Liver (tissue), 9 donors: Measurements from ENCODE around the gene MRPL18. TPM values are rescaled to one million over a fixed set of nuclear protein-coding genes. Genes with fewer than 3 reads are reported as not detected.

Experiments
- DNase-seq: peaks from one replicate; pipeline ENCODE4 v3.0.0-alpha.2; 2017; ENCODE audit warnings: low spot score
- H3K27ac ChIP-seq, 2 donors: one replicate each; pipeline ENCODE4 v1.7.0; 2013; ENCODE audit warnings: inconsistent platforms in 2 of 2, low read length in 2 of 2, control low read depth in 1 of 2, low read depth in 1 of 2, mild to moderate bottlenecking in 1 of 2
- H3K27me3 ChIP-seq, 4 donors: one replicate each; pipeline versions ENCODE4 v1.6.1 to v1.7.0; 2013; ENCODE audit warnings: low read length in 3 of 4, inconsistent platforms in 1 of 4, mild to moderate bottlenecking in 1 of 4, moderate library complexity in 1 of 4; ENCODE audit not compliant: control insufficient read depth in 4 of 4, insufficient read depth in 4 of 4
- H3K36me3 ChIP-seq, 4 donors: one replicate each; pipeline versions ENCODE4 v1.6.1 to v1.7.0; 2013; ENCODE audit warnings: low read length in 3 of 4, mild to moderate bottlenecking in 3 of 4, low read depth in 1 of 4, moderate library complexity in 1 of 4; ENCODE audit not compliant: control insufficient read depth in 4 of 4, insufficient read depth in 3 of 4
- H3K4me1 ChIP-seq, 4 donors: one replicate each; pipeline versions ENCODE4 v1.6.1 to v1.7.0; 2013; ENCODE audit warnings: low read length in 3 of 4, mild to moderate bottlenecking in 3 of 4, moderate library complexity in 1 of 4; ENCODE audit not compliant: control insufficient read depth in 4 of 4, insufficient read depth in 4 of 4
- H3K4me3 ChIP-seq, 3 donors: one replicate each; pipeline versions ENCODE4 v1.6.1 to v1.7.0; 2013; ENCODE audit warnings: low read length in 3 of 3, control low read depth in 1 of 3, low read depth in 1 of 3, mild to moderate bottlenecking in 1 of 3
- H3K9ac ChIP-seq, 2 donors: one replicate each; pipeline ENCODE4 v1.7.0; 2013; ENCODE audit warnings: low read length in 2 of 2, mild to moderate bottlenecking in 2 of 2, moderate library complexity in 2 of 2, control low read depth in 1 of 2, low read depth in 1 of 2
- H3K9me3 ChIP-seq, 4 donors: one replicate each; pipeline versions ENCODE4 v1.6.1 to v1.7.0; 2013; ENCODE audit warnings: low read length in 3 of 4; ENCODE audit not compliant: control insufficient read depth in 4 of 4
- FOXA2 ChIP-seq: IDR thresholded peaks from 2 replicates; pipeline ENCODE4 v1.6.1; 2016; ENCODE audit warnings: antibody characterized with exemption
- GABPA ChIP-seq, 2 donors: IDR thresholded peaks in 1 of 2; conservative IDR thresholded peaks in 1 of 2; 2 replicates each; pipeline ENCODE4 v1.6.1; 2016; ENCODE audit warnings: antibody characterized with exemption in 2 of 2, mild to moderate bottlenecking in 1 of 2, moderate library complexity in 1 of 2
- HNF4G ChIP-seq: IDR thresholded peaks from 2 replicates; pipeline ENCODE4 v1.6.1; 2016; ENCODE audit warnings: antibody characterized with exemption
- JUND ChIP-seq, 2 donors: IDR thresholded peaks; 2 replicates each; pipeline ENCODE4 v1.6.1; 2016; ENCODE audit warnings: antibody characterized with exemption in 2 of 2
- NR2F2 ChIP-seq: IDR thresholded peaks from 2 replicates; pipeline ENCODE4 v1.6.1; 2016; ENCODE audit warnings: antibody characterized with exemption
- RAD21 ChIP-seq, 2 donors: IDR thresholded peaks; 2 replicates each; pipeline ENCODE4 v1.6.1; 2016; ENCODE audit warnings: antibody characterized with exemption in 2 of 2, mild to moderate bottlenecking in 2 of 2
- REST ChIP-seq: IDR thresholded peaks from 2 replicates; pipeline ENCODE4 v1.6.1; 2016; ENCODE audit warnings: antibody characterized with exemption, mild to moderate bottlenecking
- SP1 ChIP-seq: IDR thresholded peaks from 2 replicates; pipeline ENCODE4 v1.6.1; 2018; ENCODE audit warnings: antibody characterized with exemption, mild to moderate bottlenecking
- TAF1 ChIP-seq: conservative IDR thresholded peaks from 2 replicates; pipeline ENCODE4 v1.6.1; 2016; ENCODE audit warnings: antibody characterized with exemption, mild to moderate bottlenecking
- YY1 ChIP-seq: IDR thresholded peaks from 2 replicates; pipeline ENCODE4 v1.6.1; 2016; ENCODE audit warnings: antibody characterized with exemption, mild to moderate bottlenecking
- WGBS: extraction: QIAGEN DNeasy Blood & Tissue Kit; methylation state at CpG from one replicate; pipeline ENCODE4 v1.1.7; 2013; 5-methylcytosine and 5-hydroxymethylcytosine counted together
- polyA plus RNA-seq, 2 donors: library from polyadenylated mRNA; stranded (reverse) in 1 of 2; unstranded in 1 of 2; fragments of 200-250 nt in 1 of 2; fragments of >200 nt in 1 of 2; fragmentation: Nextera tagmentation in 1 of 2; extraction: Ambion mirVana in 1 of 2; gene quantifications; one replicate each; pipeline versions ENCODE4 v1.2.1 to v1.2.3, GENCODE V29; 2013 to 2015
- total RNA-seq, 2 donors: library from RNA; depleted of rRNA; stranded (reverse); fragments of >200 nt; gene quantifications; one replicate each; pipeline ENCODE4 v1.2.3, GENCODE V29; 2014
- TF ChIP-seq, protein P1 (sequence below): IDR thresholded peaks from 2 replicates; pipeline ENCODE4 v1.6.1; 2016; ENCODE audit warnings: antibody characterized with exemption
- TF ChIP-seq, protein P2 (sequence below): IDR thresholded peaks from 2 replicates; pipeline ENCODE4 v1.6.1; 2016; ENCODE audit warnings: antibody characterized with exemption
- TF ChIP-seq, protein P3 (sequence below): fragments of 150-350 bp; IDR thresholded peaks from 2 replicates; pipeline ENCODE4 v1.5.1; 2017; ENCODE audit warnings: improper control_type of control experiment, low read depth, low read length; ENCODE audit not compliant: missing input control
- donor health status: healthy.
- donor health status: healthy.
- donor health status: healthy.
- donor health status: healthy.
- donor health status: healthy.

MRPL18 gene
- total and polyA plus RNA-seq, 4 donors: 32.5 to 61.9 (median 41.9) TPM

DNA sequence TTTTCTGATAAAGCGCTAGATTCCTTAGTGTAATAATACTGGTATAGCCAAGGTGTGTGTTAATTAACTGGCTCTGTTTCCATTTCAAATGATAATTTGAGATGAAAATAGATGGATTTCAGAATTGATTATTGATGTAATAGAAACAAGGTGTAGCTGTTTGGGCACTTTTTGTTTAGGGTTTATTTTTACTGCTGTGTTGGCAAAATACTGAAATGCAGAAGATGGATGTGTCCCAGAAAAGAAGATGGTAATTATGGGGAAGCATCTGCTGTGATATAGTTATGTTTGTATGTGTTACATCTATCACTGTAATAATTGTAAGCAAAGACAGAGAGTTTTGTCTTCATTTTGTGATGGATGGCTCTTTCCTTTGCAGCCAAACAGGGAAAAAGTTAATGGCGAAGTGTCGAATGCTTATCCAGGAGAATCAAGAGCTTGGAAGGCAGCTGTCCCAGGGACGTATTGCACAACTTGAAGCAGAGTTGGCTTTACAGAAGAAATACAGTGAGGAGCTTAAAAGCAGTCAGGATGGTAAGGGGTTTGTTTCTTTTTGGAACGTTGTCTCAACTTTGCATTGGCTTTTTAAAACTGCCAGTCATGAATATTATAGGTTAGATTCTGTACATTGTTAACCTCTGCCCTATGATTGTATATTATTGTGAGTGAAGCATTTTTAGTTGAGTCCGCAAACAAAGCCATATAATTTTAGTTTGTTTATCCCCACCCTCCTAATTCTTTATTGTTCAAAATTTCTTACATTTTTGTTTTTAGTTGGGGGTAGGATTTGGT is 37.0 kb upstream of the MRPL18 start:
- H3K36me3 ChIP-seq: peaks cover 10 to 62% (median 47%) of the 10 kb centered on the region in 4 donors

More for the DNA sequence above, 37.0 kb upstream of the MRPL18 start:
- no peak for DNase-seq
- Histone ChIP-seq H3K9ac (no peak overlapping the region), H3K27me3 (no peaks in the 10 kb centered on the region), H3K9me3 (no peaks in the 10 kb centered on the region), H3K4me3 (no peak overlapping the region), H3K4me1 (peaks cover 0 to 1% (median 0%) of the 10 kb centered on the region in 4 donors), H3K27ac (no peak overlapping the region)
- no peak for TF ChIP-seq FOXA2
- TF ChIP-seq, protein P1, sequence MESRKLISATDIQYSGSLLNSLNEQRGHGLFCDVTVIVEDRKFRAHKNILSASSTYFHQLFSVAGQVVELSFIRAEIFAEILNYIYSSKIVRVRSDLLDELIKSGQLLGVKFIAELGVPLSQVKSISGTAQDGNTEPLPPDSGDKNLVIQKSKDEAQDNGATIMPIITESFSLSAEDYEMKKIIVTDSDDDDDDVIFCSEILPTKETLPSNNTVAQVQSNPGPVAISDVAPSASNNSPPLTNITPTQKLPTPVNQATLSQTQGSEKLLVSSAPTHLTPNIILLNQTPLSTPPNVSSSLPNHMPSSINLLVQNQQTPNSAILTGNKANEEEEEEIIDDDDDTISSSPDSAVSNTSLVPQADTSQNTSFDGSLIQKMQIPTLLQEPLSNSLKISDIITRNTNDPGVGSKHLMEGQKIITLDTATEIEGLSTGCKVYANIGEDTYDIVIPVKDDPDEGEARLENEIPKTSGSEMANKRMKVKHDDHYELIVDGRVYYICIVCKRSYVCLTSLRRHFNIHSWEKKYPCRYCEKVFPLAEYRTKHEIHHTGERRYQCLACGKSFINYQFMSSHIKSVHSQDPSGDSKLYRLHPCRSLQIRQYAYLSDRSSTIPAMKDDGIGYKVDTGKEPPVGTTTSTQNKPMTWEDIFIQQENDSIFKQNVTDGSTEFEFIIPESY: no peak
- no peak for TF ChIP-seq NR2F2
- TF ChIP-seq, protein P2, sequence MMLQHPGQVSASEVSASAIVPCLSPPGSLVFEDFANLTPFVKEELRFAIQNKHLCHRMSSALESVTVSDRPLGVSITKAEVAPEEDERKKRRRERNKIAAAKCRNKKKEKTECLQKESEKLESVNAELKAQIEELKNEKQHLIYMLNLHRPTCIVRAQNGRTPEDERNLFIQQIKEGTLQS: no peak
- TF ChIP-seq, protein P3, sequence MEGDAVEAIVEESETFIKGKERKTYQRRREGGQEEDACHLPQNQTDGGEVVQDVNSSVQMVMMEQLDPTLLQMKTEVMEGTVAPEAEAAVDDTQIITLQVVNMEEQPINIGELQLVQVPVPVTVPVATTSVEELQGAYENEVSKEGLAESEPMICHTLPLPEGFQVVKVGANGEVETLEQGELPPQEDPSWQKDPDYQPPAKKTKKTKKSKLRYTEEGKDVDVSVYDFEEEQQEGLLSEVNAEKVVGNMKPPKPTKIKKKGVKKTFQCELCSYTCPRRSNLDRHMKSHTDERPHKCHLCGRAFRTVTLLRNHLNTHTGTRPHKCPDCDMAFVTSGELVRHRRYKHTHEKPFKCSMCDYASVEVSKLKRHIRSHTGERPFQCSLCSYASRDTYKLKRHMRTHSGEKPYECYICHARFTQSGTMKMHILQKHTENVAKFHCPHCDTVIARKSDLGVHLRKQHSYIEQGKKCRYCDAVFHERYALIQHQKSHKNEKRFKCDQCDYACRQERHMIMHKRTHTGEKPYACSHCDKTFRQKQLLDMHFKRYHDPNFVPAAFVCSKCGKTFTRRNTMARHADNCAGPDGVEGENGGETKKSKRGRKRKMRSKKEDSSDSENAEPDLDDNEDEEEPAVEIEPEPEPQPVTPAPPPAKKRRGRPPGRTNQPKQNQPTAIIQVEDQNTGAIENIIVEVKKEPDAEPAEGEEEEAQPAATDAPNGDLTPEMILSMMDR: no peak
- TF ChIP-seq HNF4G: no peak
- TF ChIP-seq TAF1: no peak
- TF ChIP-seq REST: no peak
- no peak for TF ChIP-seq RAD21 (IDR thresholded peaks at IDR 0.05)
- TF ChIP-seq YY1: no peak
- no peak for TF ChIP-seq SP1
- TF ChIP-seq GABPA (IDR thresholded peaks at IDR 0.05 in 1 of 2, conservative IDR thresholded peaks at IDR 0.05 in 1 of 2): no peak
- TF ChIP-seq JUND (IDR thresholded peaks at IDR 0.05): no peak
- WGBS: 85% methylated on average over 6 of the region's 6 CpGs
